Measurements from ENCODE around the gene PDE6H. TPM values are rescaled to one million over a fixed set of nuclear protein-coding genes. Genes with fewer than 3 reads are reported as not detected.

The PDE6H gene
- total and polyA plus RNA-seq, 12 donors: not detected

DNA sequence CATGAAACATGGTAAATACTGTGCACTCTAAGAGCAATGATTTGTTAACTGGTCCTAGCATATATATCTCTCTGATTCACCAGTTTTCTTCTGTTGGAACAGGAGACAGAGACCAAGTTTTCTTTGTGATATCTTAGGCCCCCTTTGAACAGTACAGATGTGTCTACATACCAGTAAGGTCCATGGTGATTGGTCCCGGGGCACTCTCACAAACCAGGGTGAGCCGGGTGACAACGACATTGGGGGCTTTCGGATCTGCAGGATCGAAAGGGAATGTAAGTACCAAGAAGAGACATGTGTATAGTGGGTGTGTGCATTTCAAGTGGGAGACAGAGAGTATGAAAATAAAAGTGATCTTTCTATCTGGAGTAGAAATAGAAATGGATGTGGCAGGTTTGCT is 23.2 kb upstream of the PDE6H start:
- Histone ChIP-seq H3K36me3 (peaks cover 0 to 61% (median 16%) of the 10 kb centered on the region in 9 donors), H3K4me1 (peaks cover 8 to 88% (median 65%) of the 10 kb centered on the region in 9 donors), H3K9me3 (no peaks in the 10 kb centered on the region), H3K27me3 (no peaks in the 10 kb centered on the region), H3K4me3 (no peak overlapping the region), H3K27ac (peak overlapping the region in 9 of 10 donors; percentile 56 to 95 (median 82))
- no peak for ATAC-seq
- DNase-seq: no peak
- intact Hi-C loops (cut with DNase I): loop anchor here in 5 of 10 donors (2.0 to 10.0 kb wide), 9 partner anchors 29 to 102 kb away; partner anchors contain the start of gene MGP (in 1 of the 5)
- TF ChIP-seq, protein P1, sequence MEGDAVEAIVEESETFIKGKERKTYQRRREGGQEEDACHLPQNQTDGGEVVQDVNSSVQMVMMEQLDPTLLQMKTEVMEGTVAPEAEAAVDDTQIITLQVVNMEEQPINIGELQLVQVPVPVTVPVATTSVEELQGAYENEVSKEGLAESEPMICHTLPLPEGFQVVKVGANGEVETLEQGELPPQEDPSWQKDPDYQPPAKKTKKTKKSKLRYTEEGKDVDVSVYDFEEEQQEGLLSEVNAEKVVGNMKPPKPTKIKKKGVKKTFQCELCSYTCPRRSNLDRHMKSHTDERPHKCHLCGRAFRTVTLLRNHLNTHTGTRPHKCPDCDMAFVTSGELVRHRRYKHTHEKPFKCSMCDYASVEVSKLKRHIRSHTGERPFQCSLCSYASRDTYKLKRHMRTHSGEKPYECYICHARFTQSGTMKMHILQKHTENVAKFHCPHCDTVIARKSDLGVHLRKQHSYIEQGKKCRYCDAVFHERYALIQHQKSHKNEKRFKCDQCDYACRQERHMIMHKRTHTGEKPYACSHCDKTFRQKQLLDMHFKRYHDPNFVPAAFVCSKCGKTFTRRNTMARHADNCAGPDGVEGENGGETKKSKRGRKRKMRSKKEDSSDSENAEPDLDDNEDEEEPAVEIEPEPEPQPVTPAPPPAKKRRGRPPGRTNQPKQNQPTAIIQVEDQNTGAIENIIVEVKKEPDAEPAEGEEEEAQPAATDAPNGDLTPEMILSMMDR (IDR thresholded peaks at IDR 0.05): no peak
- WGBS, 2 donors: 96 to 99% methylated on average over 5 of the region's 5 CpGs

DNA sequence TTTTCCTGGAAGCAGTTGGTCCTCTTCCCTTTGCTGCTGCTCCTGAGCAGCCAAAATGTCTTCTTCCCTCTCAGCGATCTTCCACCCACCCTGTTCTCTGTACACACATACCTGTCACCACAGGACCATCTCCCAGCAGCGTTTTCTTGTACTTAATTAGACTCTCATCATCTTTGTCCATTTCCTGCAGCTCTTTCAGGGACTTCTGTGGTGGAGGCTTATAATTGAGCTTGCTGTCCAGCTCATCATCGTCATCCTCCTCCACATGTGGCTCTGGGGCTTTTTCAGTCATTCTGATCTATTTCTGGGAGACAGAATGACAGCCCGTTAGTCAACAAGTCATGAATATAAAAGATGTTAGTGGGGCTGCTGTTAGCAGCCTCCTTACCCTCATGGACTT is 22.4 kb upstream of the PDE6H start:
- WGBS, 2 donors: 49 to 59% methylated on average over 4 of the region's 4 CpGs
- DNase-seq (no peak), ATAC-seq (no peak)
- Histone ChIP-seq H3K9me3 (no peaks in the 10 kb centered on the region), H3K36me3 (peaks cover 0 to 60% (median 16%) of the 10 kb centered on the region in 9 donors), H3K27ac (peak overlapping the region in 7 of 10 donors; percentile 13 to 95 (median 83)), H3K27me3 (no peaks in the 10 kb centered on the region), H3K4me3 (no peak overlapping the region), H3K4me1 (peaks cover 8 to 96% (median 72%) of the 10 kb centered on the region in 9 donors)
- TF ChIP-seq, protein P1 (IDR thresholded peaks at IDR 0.05): no peak
- intact Hi-C loops (cut with DNase I): loop anchor here in 3 of 10 donors (5.0 to 10.0 kb wide), 3 partner anchors 53 to 63 kb away; partner anchors contain the start of gene MGP (in 1 of the 3)

GRCh38 chr12:14950982-14951746 is 21.7 kb upstream of the PDE6H start:
- H3K27me3 ChIP-seq: no peaks in the 10 kb centered on the region
- H3K4me1 ChIP-seq: peaks cover 8 to 97% (median 76%) of the 10 kb centered on the region in 9 donors
- H3K36me3 ChIP-seq: peaks cover 0 to 53% (median 16%) of the 10 kb centered on the region in 9 donors
- WGBS, 2 donors: 50 to 57% methylated on average over 6 of the region's 6 CpGs
- ATAC-seq: peak in 7 of 8 donors; percentile 24 to 87 (median 50)
- H3K27ac ChIP-seq: peak overlapping the region in 9 of 10 donors; percentile 49 to 95 (median 82)
- H3K9me3 ChIP-seq: no peaks in the 10 kb centered on the region
- TF ChIP-seq, protein P1 (IDR thresholded peaks at IDR 0.05): no peak
- peak in 1 of 2 donors; percentile 43 for DNase-seq
- peak overlapping the region in 1 of 10 donors; percentile 17 for H3K4me3 ChIP-seq
- intact Hi-C loops (cut with DNase I): loop anchor here in 3 of 10 donors (5.0 to 10.0 kb wide), 3 partner anchors 54 to 64 kb away; partner anchors contain the start of gene MGP (in 1 of the 3)

DNA sequence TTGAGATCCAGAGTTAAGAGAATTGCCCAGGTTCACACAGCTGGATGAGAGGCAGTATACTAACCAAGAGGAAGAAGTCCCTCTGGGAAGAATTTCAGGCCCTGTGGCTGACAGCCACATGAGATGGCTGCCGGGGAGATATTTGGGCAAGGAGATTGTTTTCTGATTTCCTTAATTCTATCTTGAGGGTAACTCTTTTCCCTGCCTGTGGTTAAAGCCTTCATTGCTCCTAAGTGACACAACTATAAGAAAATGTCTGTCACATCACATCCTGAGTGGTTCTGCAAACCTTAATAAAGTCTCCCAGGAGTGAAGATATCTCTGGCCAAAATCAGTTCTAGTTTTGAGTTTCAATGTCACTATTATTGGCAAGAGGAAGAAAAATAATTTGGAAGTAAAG is 21.0 kb upstream of the PDE6H start:
- 30 to 45% methylated on average over 1 of the region's 1 CpG for WGBS, 2 donors
- peaks cover 8 to 98% (median 79%) of the 10 kb centered on the region in 9 donors for H3K4me1 ChIP-seq
- DNase-seq: no peak
- peak overlapping the region; percentile 34 to 95 (median 78) for H3K27ac ChIP-seq
- TF ChIP-seq, protein P1 (IDR thresholded peaks at IDR 0.05): no peak
- H3K4me3 ChIP-seq: peak overlapping the region in 1 of 10 donors; percentile 17
- no peaks in the 10 kb centered on the region for H3K27me3 ChIP-seq
- H3K36me3 ChIP-seq: peaks cover 0 to 46% (median 16%) of the 10 kb centered on the region in 9 donors
- no peaks in the 10 kb centered on the region for H3K9me3 ChIP-seq
- ATAC-seq: no peak
- intact Hi-C loops (cut with DNase I): loop anchor here in 3 of 10 donors (5.0 to 10.0 kb wide), 3 partner anchors 55 to 65 kb away; partner anchors contain the start of gene MGP (in 1 of the 3)

All from heart right ventricle (tissue), 16 donors.